ENCODE measurements around the gene GPC6.
"Not testable (repeated sequence)": the region's sequence is repeated elsewhere in the genome, so short reads cannot be mapped to it uniquely, and the experiment has no call there.

The GPC6 gene

DNA sequence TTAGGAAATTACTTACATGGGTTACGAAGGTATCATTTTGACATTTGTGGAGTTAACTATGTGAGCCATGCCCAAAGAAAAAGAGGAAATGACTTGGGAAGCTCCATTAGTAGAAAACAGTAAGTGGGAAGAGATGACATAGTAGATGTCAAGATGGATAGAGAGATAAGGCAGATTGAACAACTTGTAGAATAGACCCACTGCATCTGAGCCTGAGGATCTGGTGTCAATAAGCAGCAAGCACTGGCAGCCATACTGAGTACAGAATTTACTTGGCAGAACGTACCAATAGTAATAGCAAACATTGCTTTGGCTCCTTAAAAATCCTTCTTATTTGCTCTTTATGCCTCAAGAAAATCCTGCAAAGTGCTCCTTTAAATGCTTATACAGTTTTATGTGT lies 203.8 kb downstream of the GPC6 start:
- no peak for DNase-seq (ENCODE audit: low spot score)

GRCh38 chr13:93435651-93436050 lies 209.0 kb downstream of the GPC6 start:
- DNase-seq (ENCODE audit: low spot score), result no peak

GRCh38 chr13:93437081-93437480 lies 210.5 kb downstream of the GPC6 start:
- no peak for DNase-seq (ENCODE audit: low spot score)

DNA sequence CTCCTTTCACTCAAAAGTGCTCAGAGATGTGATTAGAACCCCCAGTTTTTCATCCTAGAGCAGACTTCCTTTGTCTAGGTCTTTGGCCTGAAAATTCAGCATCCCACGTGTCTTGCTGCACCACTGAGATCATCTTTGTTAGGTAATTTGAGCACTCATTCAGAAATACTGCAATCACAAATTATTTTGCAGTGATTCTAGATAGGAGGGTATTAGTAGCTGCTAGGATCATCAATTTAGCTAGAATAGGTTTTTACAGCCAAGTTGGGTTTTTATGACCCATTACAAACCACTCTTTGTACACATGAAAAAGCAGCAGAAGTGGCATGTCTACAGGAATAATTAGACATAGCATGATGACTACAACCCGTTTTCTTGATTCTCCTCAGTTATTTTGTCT lies 219.6 kb downstream of the GPC6 start:
- no peak for DNase-seq (ENCODE audit: low spot score)

DNA sequence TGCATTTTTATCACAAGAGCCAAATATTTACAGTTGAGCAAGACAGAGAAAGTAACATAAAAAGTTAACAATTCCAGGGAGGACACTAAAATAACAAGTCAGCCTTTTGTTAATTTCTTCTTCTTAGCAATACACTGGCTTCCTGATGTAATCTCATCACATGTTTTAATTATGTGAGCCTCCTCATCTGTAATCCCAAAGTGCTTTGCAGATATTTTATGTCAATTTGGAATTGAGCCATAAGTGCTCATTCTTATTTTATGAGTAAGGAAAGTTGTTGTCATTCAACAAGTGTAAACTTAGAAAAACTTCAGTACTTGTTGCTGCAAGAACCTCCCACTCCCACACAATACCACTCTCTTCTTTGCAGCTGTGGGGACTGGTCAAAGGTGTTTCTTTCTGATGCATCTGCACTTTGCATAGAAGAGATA lies 223.6 kb downstream of the GPC6 start:
- DNase-seq (ENCODE audit: low spot score), result no peak

- no peak for DNase-seq (ENCODE audit: low spot score)
Measured at GRCh38 chr13:93450761-93451160, 224.2 kb downstream of the GPC6 start.

DNA sequence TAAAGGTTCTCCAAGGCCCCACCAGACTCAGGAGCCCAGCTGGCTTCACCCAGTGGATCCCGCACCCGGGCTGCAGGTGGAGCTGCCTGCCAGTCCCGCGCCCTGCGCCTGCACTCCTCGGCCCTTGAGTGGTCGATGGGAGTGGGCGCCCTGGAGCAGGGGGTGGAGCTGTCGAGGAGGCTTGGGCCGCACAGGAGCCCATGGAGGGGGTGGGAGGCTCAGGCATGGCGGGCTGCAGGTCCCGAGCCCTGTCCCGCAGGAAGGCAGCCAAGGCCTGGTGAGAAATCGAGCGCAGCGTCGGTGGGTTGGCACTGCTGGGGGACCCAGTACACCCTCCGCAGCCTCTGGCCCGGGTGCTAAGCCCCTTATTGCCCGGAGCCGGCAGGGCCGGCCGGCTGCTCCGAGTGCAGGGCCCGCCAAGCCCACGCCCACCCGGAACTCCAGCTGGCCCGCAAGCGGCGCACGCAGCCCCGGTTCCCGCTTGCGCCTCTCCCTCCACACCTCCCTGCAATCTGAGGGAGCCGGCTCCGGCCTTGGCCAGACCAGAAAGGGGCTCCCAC lies 228.1 kb downstream of the GPC6 start:
- DNase-seq (ENCODE audit: low spot score), result not testable (repeated sequence)

DNA sequence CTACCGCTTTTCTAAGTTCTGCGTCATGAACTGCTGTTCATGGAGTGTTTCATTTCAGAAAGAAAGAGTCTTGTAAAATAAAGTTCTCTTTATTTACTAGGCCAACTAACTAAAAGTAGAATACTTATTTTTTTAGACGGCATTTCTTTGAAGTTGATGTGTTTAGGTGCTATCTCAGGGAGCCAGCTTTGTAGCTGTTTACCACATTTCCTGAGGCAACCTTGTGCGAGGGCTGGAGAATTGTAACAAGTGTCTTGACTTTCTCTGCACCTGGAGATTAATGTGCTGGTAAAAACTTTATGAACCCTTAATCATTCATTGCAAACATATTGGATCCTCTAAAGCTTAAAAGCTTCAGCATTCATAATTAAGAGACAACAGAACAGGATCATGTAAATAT lies 229.3 kb downstream of the GPC6 start:
- no peak for DNase-seq (ENCODE audit: low spot score)

DNA sequence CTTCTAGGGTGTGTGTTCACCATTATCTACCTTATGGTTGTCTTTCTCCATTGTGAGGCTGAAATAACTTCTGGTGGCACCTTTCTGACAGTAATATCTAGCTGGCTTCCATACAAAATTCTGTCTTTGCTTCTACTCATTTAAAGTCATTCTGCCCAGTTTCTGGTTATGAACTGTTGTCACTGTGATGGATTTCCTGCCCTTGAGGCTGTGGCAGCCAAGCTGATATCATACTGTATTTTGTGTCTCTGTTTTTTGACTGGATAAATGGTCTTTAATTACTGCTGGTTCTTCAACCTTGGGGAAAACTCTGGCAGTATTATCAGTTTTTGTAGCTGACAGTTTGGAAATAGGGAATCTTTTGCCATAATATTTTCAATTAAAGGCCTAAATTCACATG lies 233.4 kb downstream of the GPC6 start:
- DNase-seq (ENCODE audit: low spot score), result no peak

DNA sequence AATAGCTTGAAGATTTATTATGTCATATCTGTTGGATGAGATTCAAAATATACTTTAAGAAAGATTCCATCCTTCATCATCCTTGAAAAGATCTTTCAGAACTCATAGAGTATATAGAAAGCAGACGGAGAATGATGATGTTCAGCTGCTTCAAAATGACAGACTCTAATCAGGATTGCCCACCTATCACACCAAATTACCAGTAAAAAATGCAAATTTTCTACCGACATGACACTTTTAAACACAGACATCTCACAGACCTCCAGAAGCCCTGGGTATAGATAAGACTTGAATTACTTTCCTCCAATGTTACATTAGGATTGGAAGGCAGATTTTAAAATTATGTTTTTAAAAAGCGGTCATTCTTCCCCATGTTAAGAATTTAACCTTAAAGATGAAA lies 235.5 kb downstream of the GPC6 start:
- no peak for DNase-seq (ENCODE audit: low spot score)

- DNase-seq (ENCODE audit: low spot score), result no peak
Measured at GRCh38 chr13:93466502-93467036, 240.0 kb downstream of the GPC6 start.

- DNase-seq (ENCODE audit: low spot score), result no peak
Measured at GRCh38 chr13:93467175-93467574, 240.6 kb downstream of the GPC6 start.

DNA sequence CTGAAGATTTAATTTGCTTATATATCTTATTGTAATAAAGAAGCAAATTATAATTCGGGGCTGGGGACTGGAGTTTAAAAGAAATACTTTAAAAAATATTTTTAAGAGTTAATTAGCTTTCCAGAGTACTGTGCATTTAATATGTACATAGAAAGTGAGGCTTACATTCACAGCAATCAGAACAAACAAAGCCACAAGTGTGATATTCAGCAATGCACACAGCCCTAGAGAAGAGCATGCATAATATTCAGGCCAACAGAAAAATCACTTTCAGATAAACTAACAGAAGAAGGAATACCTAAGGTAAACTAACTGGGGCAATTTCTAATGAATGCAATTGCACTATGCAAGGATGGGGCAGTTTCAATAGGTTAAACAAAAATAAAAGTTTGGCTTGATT lies 241.8 kb downstream of the GPC6 start:
- DNase-seq (ENCODE audit: low spot score), result no peak

DNA sequence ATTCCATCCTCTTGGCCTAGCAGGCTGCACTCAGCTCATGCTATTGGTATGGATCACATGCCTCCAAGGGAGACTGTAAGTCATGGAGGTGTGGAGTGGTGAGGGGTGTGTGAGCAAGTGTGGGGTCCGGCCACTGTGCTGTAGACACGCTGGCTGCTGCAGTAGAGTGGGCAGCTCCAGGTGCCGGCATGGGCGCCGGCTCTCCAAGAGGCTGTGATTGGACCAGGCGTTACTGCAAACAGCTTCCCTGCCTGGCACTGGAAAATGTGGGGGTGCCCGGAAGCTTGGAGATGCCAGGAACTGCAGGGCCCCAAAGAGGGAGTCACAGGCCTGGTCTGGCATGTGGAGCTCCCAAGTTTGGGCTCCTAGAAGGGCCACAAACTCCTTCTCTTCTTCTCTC lies 245.7 kb downstream of the GPC6 start:
- no peak for DNase-seq (ENCODE audit: low spot score)

GRCh38 chr13:93472814-93473296 lies 246.2 kb downstream of the GPC6 start:
- no peak for DNase-seq (ENCODE audit: low spot score)

- DNase-seq (ENCODE audit: low spot score), result no peak
Measured at GRCh38 chr13:93473441-93474270, 247.0 kb downstream of the GPC6 start.

DNA sequence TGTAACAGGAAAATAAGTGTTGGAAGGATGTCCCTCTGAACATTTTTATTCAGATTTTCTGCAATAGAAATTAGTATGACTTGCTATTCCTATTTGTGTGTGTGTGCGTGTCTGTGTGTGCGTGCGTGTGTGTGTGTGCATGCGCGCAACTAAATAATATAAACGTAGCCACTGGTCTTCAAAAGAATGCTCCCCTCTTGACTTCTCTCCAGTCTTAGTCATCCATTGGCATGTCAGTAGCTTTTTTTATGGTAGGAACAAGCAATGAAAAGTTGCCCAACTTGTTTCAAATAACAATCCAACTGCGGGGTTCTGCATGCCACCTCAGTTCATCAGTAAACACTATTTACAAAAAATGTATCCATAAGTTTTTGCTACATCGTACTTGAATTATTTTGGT lies 249.6 kb downstream of the GPC6 start:
- DNase-seq (ENCODE audit: low spot score), result peak; percentile 35

DNA sequence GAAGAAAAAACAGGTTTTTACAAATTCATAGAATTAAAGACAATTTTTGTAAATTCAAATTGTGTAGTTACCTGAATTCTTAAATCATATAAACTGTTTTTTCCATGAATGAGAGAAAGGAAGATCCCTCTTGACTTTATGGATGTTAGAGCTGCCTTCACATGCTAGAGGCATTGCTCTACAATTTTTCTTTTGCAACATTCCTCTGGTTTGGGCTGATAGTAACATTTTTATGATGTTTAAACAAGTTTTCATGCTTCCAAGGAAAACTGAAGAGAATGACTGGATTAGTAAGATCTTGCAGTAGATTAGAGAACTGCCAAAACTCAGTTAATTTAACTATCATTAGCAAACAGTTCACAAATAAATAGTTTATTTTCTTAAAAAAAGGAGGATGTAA lies 250.6 kb downstream of the GPC6 start:
- DNase-seq (ENCODE audit: low spot score), result no peak

DNA sequence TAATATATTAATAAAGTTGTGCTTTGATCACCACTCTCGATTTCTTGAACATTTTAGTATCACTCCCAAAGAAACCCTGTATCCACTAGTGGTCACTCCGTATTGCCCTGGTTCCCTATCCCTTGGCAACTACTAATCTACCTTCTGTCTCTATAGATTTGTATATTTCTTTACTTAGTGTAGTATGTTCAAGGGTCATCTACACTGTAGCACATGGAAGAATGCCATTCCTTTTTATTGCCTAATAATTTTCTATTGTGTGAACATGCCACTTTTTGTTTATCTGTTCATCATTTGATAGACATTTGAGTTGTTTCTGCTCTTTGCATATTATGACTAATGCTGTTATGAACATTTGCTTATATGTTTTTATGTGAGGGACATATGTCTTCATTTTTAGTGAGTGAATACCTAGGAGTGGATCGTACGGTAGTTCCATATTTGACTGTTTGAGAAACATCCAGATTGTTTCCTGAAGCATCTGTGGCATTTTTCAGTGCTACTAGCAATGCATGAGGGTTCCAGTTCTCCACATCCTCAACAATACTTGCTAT lies 254.0 kb downstream of the GPC6 start:
- no peak for DNase-seq (ENCODE audit: low spot score)

DNA sequence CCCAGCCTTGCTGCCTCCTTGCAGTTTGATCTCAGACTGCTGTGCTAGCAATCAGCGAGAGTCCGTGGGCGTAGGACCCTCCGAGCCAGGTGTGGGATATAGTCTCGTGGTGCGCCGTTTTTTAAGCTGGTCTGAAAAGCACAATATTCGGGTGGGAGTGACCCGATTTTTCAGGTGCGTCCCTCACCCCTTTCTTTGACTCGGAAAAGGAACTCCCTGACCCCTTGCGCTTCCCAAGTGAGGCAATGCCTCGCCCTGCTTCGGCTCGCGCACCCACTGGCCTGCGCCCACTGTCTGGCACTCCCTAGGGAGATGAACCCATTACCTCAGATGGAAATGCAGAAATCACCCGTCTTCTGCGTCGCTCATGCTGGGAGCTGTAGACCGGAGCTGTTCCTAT lies 269.5 kb downstream of the GPC6 start:
- DNase-seq (ENCODE audit: low spot score), result not testable (repeated sequence)

DNA sequence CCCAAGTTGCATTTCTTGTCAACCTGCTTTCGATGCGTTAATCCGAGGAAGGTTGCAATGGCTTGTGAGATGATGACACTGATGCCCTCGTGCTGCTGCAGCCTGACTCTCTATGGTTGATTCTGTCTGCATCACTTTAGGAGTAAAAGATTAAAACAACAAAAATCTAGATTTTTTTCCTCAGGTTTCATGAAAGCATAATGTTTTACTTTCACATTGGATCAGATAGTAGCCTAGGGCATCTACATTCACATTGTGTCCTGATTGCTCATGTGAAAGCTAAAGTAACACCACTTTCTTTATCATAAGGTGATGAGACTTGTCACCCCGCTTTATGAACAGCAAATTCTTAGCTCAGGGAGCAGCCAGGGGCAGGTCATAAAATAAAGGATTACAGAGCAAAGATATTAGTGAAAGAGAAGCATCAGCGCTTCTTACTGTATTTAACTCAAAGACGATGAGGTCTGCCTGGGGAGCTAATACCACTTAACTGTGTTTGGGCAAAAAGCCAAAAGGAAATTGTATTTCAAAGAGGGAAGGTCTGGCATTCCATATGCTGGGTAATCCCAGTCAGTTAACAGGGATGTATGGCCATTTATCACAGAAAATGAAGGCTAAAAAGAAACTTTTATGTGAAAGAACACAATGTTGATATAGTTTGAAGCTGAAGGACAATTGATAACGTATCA lies 270.5 kb downstream of the GPC6 start:
- DNase-seq (ENCODE audit: low spot score), result no peak

DNA sequence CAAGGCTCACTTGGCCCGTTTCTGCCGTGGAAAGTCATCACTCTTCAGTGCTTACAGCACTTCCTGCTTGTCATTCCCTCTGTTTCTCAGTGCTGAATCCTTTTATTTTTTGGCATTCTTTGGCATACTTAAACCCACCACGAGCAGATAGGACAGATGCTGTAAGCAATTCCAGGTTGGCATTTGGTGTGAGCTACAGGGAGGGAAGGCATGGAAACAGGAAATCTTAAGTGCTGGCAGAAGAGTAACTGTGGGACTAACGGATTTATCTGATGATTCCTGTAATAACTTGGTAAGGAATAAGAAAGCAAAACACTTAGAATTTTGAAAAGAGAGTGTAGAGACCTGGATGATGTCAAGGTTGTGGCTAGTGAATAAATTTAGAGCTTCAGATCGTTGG lies 273.4 kb downstream of the GPC6 start:
- no peak for DNase-seq (ENCODE audit: low spot score)

DNA sequence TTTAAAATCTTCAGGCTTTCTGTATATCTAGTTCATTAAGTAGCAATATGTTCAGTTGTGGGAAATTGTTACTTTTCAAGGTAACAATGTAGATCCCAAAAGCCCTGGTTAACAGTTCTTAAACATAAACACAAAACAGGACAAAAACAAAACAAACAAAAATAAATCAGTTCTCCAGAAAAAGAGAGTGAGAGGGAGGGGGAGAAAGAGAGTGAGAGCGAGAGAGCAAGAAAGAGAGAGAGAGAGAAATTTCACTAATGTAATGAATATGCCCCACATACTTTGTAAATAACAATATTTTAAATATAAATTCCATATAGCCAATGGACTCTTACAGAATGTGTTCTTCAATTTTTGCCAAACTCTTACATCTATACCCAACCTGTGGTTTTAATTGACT lies 275.5 kb downstream of the GPC6 start:
- no peak for DNase-seq (ENCODE audit: low spot score)

Data from iPS-NIHi11 (cell line).